ENCODE results near the gene ACOXL.

ACOXL gene

GRCh38 chr2:111022633-111023032 is 290.3 kb downstream of the ACOXL start:
- no peak for TF ChIP-seq CTCF (conservative IDR thresholded peaks at IDR 0.05)
- H3K27ac ChIP-seq, result no peak overlapping the region

GRCh38 chr2:111024496-111024895 is 292.1 kb downstream of the ACOXL start:
- H3K27ac ChIP-seq, result no peak overlapping the region
- TF ChIP-seq CTCF (conservative IDR thresholded peaks at IDR 0.05), result no peak

GRCh38 chr2:111025288-111025687 is 292.9 kb downstream of the ACOXL start:
- TF ChIP-seq CTCF (conservative IDR thresholded peaks at IDR 0.05), result no peak
- H3K27ac ChIP-seq, result no peak overlapping the region

- no peak overlapping the region for H3K27ac ChIP-seq
- no peak; the same call in 1 of the 2 replicates for TF ChIP-seq CTCF (conservative IDR thresholded peaks at IDR 0.05)
Observed at GRCh38 chr2:111028720-111029119, 296.3 kb downstream of the ACOXL start.

- no peak for TF ChIP-seq CTCF (conservative IDR thresholded peaks at IDR 0.05)
- no peak overlapping the region for H3K27ac ChIP-seq
Observed at GRCh38 chr2:111029181-111029927, 297.0 kb downstream of the ACOXL start.

- no peak for TF ChIP-seq CTCF (conservative IDR thresholded peaks at IDR 0.05)
Observed at GRCh38 chr2:111030260-111030891, 298.0 kb downstream of the ACOXL start.

GRCh38 chr2:111030945-111031344 is 298.6 kb downstream of the ACOXL start:
- no peak for TF ChIP-seq CTCF (conservative IDR thresholded peaks at IDR 0.05)
- no peak overlapping the region for H3K27ac ChIP-seq

More at GRCh38 chr2:111030260-111030891, 298.0 kb downstream of the ACOXL start:
- no peak overlapping the region for H3K27ac ChIP-seq

Measured in VCaP (cell line).